ENCODE measurements around the gene IMPDH2. TPM values are rescaled to one million over a fixed set of nuclear protein-coding genes. Genes with fewer than 3 reads are reported as not detected.

Gene IMPDH2
- total RNA-seq, 2 donors from 2014 or later = 180 to 195 TPM

DNA sequence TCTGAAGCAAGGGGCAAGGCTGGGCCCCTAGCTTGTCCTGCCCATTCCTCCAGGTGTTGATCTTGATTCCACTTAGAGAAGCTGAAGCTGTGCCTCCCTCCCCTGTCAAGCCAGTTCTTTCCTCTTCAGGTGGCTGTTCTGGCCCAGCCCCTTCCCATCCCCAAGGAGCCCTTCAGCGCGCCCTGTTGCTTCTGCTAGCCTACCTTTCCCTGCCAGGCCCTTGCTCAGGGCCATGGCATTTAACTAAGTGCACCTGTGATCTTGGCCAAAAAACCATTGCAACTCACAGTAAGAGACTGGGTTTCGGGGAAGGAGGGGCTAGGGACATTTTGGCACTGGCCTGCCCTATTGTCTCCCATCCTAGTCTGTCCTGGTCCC is 23.9 kb downstream of the IMPDH2 start:
- Histone ChIP-seq H3K36me3 (ENCODE audit: control insufficient read depth, insufficient read depth, low read length) (peaks cover 6% of the 10 kb centered on the region), H3K9me3 (ENCODE audit: control insufficient read depth, low read length) (no peaks in the 10 kb centered on the region), H3K4me3 (ENCODE audit: low read length) (no peak overlapping the region), H3K4me1 (ENCODE audit: control insufficient read depth, insufficient read depth, low read length) (peaks cover 10% of the 10 kb centered on the region), H3K9ac (ENCODE audit: extremely low read depth, low read length, poor library complexity, severe bottlenecking) (no peak overlapping the region), H3K27ac (ENCODE audit: low read depth, low read length) (no peak overlapping the region), H3K27me3 (ENCODE audit: control insufficient read depth, insufficient read depth, low read length, poor library complexity, severe bottlenecking) (peaks cover 59% of the 10 kb centered on the region)
- H3K27ac Mint-ChIP-seq = no peak overlapping the region
- TF ChIP-seq, protein P1, sequence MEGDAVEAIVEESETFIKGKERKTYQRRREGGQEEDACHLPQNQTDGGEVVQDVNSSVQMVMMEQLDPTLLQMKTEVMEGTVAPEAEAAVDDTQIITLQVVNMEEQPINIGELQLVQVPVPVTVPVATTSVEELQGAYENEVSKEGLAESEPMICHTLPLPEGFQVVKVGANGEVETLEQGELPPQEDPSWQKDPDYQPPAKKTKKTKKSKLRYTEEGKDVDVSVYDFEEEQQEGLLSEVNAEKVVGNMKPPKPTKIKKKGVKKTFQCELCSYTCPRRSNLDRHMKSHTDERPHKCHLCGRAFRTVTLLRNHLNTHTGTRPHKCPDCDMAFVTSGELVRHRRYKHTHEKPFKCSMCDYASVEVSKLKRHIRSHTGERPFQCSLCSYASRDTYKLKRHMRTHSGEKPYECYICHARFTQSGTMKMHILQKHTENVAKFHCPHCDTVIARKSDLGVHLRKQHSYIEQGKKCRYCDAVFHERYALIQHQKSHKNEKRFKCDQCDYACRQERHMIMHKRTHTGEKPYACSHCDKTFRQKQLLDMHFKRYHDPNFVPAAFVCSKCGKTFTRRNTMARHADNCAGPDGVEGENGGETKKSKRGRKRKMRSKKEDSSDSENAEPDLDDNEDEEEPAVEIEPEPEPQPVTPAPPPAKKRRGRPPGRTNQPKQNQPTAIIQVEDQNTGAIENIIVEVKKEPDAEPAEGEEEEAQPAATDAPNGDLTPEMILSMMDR (conservative IDR thresholded peaks at IDR 0.05) = no peak
- H3K36me3 Mint-ChIP-seq (ENCODE audit: low read depth) = peaks cover 7% of the 10 kb centered on the region
- peaks cover 62% of the 10 kb centered on the region for H3K27me3 Mint-ChIP-seq (ENCODE audit: insufficient read depth)
- 95 to 100% methylated on average over 3 of the region's 3 CpGs for WGBS, 2 experiments (ENCODE audit: insufficient coverage in 1 of 2, insufficient read length in 1 of 2)
- H3K4me1 Mint-ChIP-seq = peaks cover 27% of the 10 kb centered on the region
- H3K4me3 Mint-ChIP-seq = no peak overlapping the region
- DNase-seq = no peak
- no peaks in the 10 kb centered on the region for H3K9me3 Mint-ChIP-seq

DNA sequence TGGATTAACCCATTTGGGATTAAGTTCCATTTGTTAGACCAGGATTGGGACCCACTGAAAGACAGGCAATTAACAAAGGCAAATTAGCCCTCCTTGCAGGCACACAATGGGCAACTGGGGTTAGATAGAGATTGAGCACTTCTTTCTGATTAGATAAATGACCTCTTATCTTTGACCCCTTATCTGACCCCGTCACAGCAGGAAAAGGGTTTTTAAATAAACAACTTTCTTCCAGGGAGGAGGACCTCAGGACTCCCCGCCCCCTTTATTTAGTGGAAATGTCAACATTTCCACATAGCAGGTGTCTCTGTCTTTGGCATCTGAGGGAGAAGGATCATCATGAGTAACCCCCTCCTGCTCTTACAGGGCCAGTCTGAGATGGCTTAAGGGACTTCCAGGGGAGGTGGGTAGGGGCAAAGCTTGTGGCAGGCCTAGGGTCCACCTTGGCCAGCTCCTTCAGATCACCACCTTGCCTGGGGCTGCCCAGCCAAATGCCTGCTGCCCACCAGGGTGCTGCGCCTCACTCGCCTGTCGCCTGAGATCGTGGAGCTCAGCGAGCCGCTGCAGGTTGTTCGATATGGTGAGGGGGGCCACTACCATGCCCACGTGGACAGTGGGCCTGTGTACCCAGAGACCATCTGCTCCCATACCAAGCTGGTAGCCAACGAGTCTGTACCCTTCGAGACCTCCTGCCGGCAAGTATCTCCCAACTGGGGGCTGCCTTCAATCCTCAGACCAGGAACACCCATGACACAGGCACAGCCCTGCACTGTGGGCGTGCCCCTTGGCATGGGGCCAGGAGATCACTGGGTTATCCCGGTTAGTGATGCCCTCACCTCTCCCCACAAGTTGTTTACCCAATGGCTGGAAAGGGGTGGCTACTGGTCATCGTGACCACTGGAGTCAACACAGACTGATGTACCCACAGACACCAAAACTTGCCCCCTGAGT is 24.6 kb downstream of the IMPDH2 start:
- Histone ChIP-seq H3K36me3 (ENCODE audit: control insufficient read depth, insufficient read depth, low read length) (peaks cover 6% of the 10 kb centered on the region), H3K27me3 (ENCODE audit: control insufficient read depth, insufficient read depth, low read length, poor library complexity, severe bottlenecking) (peaks cover 66% of the 10 kb centered on the region), H3K9ac (ENCODE audit: extremely low read depth, low read length, poor library complexity, severe bottlenecking) (no peak overlapping the region), H3K4me1 (ENCODE audit: control insufficient read depth, insufficient read depth, low read length) (peaks cover 14% of the 10 kb centered on the region), H3K4me3 (ENCODE audit: low read length) (no peak overlapping the region), H3K27ac (ENCODE audit: low read depth, low read length) (no peak overlapping the region), H3K9me3 (ENCODE audit: control insufficient read depth, low read length) (no peaks in the 10 kb centered on the region)
- no peaks in the 10 kb centered on the region for H3K9me3 Mint-ChIP-seq
- H3K27me3 Mint-ChIP-seq (ENCODE audit: insufficient read depth) = peaks cover 63% of the 10 kb centered on the region
- 91 to 100% methylated on average over 6 to 16 of the region's 16 CpGs for WGBS, 2 experiments (ENCODE audit: insufficient coverage in 1 of 2, insufficient read length in 1 of 2)
- no peak overlapping the region for H3K4me3 Mint-ChIP-seq
- H3K27ac Mint-ChIP-seq = no peak overlapping the region
- peaks cover 7% of the 10 kb centered on the region for H3K36me3 Mint-ChIP-seq (ENCODE audit: low read depth)
- no peak for DNase-seq
- TF ChIP-seq, protein P1 (conservative IDR thresholded peaks at IDR 0.05) = no peak
- H3K4me1 Mint-ChIP-seq = peaks cover 33% of the 10 kb centered on the region

DNA sequence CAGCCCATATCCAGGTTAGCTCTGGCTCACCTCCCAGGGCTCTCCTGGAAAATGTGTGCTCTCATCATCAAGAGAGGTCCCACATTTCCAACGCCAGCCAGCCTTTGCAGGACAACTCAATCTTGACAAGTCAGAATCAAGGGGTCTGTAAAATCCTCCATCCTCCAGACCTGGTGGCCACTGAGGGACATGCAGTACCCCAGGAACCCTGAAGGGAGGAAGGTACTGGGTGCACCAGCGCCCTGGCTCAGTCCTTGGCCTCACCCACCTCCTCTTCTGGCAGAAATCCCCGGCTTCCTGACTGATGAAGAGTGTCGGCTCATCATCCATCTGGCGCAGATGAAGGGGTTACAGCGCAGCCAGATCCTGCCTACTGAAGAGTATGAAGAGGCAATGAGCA is 28.0 kb downstream of the IMPDH2 start:
- Histone ChIP-seq H3K36me3 (ENCODE audit: control insufficient read depth, insufficient read depth, low read length) (no peaks in the 10 kb centered on the region), H3K4me1 (ENCODE audit: control insufficient read depth, insufficient read depth, low read length) (peaks cover 14% of the 10 kb centered on the region), H3K9me3 (ENCODE audit: control insufficient read depth, low read length) (no peaks in the 10 kb centered on the region), H3K27me3 (ENCODE audit: control insufficient read depth, insufficient read depth, low read length, poor library complexity, severe bottlenecking) (peaks cover 92% of the 10 kb centered on the region), H3K9ac (ENCODE audit: extremely low read depth, low read length, poor library complexity, severe bottlenecking) (no peak overlapping the region), H3K27ac (ENCODE audit: low read depth, low read length) (no peak overlapping the region), H3K4me3 (ENCODE audit: low read length) (no peak overlapping the region)
- H3K36me3 Mint-ChIP-seq (ENCODE audit: low read depth) = no peaks in the 10 kb centered on the region
- H3K4me3 Mint-ChIP-seq = no peak overlapping the region
- H3K27ac Mint-ChIP-seq = no peak overlapping the region
- peaks cover 79% of the 10 kb centered on the region for H3K27me3 Mint-ChIP-seq (ENCODE audit: insufficient read depth)
- H3K9me3 Mint-ChIP-seq = no peaks in the 10 kb centered on the region
- TF ChIP-seq, protein P1 (conservative IDR thresholded peaks at IDR 0.05) = peak; percentile 49
- 92 to 95% methylated on average over 3 to 6 of the region's 6 CpGs for WGBS, 2 experiments (ENCODE audit: insufficient coverage in 1 of 2, insufficient read length in 1 of 2)
- H3K4me1 Mint-ChIP-seq = peaks cover 33% of the 10 kb centered on the region
- DNase-seq = no peak
